Breast epithelium (tissue), 3 donors: ENCODE results near the gene CCDC102A.

Source experiments
- CTCF ChIP-seq, 3 donors: fragments of 450-650 bp; IDR thresholded peaks; one replicate each; pipeline ENCODE4 v1.5.1; 2016 to 2017; ENCODE audit warnings: antibody characterized with exemption in 3 of 3, mild to moderate bottlenecking in 3 of 3, moderate library complexity in 3 of 3
- POLR2A ChIP-seq: fragments of 450-650 bp; IDR thresholded peaks from one replicate; pipeline ENCODE4 v1.6.1; 2016; ENCODE audit warnings: antibody characterized with exemption, mild to moderate bottlenecking, moderate library complexity

- no peak for TF ChIP-seq POLR2A
- no peak for TF ChIP-seq CTCF (IDR thresholded peaks at IDR 0.05)
Observed at GRCh38 chr16:57476546-57477410, 59.6 kb downstream of the CCDC102A start.
